Measurements from ENCODE around the gene PSMA6. TPM values are rescaled to one million over a fixed set of nuclear protein-coding genes. Genes with fewer than 3 reads are reported as not detected.
"Not testable (repeated sequence)": the region's sequence is repeated elsewhere in the genome, so short reads cannot be mapped to it uniquely, and the experiment has no call there.

Gene PSMA6
- total RNA-seq, 3 donors from 2014 or later, result 150 to 170 (median 156) TPM

GRCh38 chr14:35247777-35248475 is 44.3 kb upstream of the PSMA6 start:
- no peak for DNase-seq (ENCODE audit: low spot score in 2 of 2)
- intact Hi-C loops (cut with DNase I; ENCODE audit: low total_unique reads), result no loop called here
- Histone ChIP-seq H3K4me1 (no peaks in the 10 kb centered on the region), H3K27me3 (no peaks in the 10 kb centered on the region), H3K36me3 (no peaks in the 10 kb centered on the region), H3K27ac (no peak overlapping the region), H3K9me3 (no peaks in the 10 kb centered on the region), H3K4me3 (no peak overlapping the region)
- TF ChIP-seq POLR2AphosphoS5 (IDR thresholded peaks at IDR 0.05) (no peak), POLR2A (IDR thresholded peaks at IDR 0.05) (no peak), CTCF (IDR thresholded peaks at IDR 0.05) (no peak)

GRCh38 chr14:35248476-35248788 is 43.8 kb upstream of the PSMA6 start:
- no peaks in the 10 kb centered on the region for H3K27me3 ChIP-seq
- no peaks in the 10 kb centered on the region for H3K4me1 ChIP-seq
- H3K27ac ChIP-seq, result no peak overlapping the region
- DNase-seq (ENCODE audit: low spot score in 2 of 2), result no peak
- no peak overlapping the region for H3K4me3 ChIP-seq
- no peak for TF ChIP-seq POLR2AphosphoS5 (IDR thresholded peaks at IDR 0.05)
- TF ChIP-seq POLR2A (IDR thresholded peaks at IDR 0.05), result no peak
- TF ChIP-seq CTCF (IDR thresholded peaks at IDR 0.05), result no peak
- no peaks in the 10 kb centered on the region for H3K9me3 ChIP-seq
- H3K36me3 ChIP-seq, result no peaks in the 10 kb centered on the region
- intact Hi-C loops (cut with DNase I; ENCODE audit: low total_unique reads), result no loop called here

GRCh38 chr14:35250319-35250718 is 41.9 kb upstream of the PSMA6 start:
- no peak for DNase-seq (ENCODE audit: low spot score in 2 of 2)
- Histone ChIP-seq H3K36me3 (no peaks in the 10 kb centered on the region), H3K27ac (no peak overlapping the region), H3K4me1 (no peaks in the 10 kb centered on the region), H3K4me3 (no peak overlapping the region), H3K27me3 (no peaks in the 10 kb centered on the region), H3K9me3 (no peaks in the 10 kb centered on the region)
- intact Hi-C loops (cut with DNase I; ENCODE audit: low total_unique reads), result no loop called here
- no peak for TF ChIP-seq CTCF (IDR thresholded peaks at IDR 0.05)
- TF ChIP-seq POLR2AphosphoS5 (IDR thresholded peaks at IDR 0.05), result no peak

- Histone ChIP-seq H3K27ac (no peak overlapping the region), H3K9me3 (no peaks in the 10 kb centered on the region), H3K4me1 (no peaks in the 10 kb centered on the region), H3K27me3 (no peaks in the 10 kb centered on the region), H3K4me3 (no peak overlapping the region), H3K36me3 (no peaks in the 10 kb centered on the region)
- TF ChIP-seq POLR2A (IDR thresholded peaks at IDR 0.05) (no peak), CTCF (IDR thresholded peaks at IDR 0.05) (no peak), POLR2AphosphoS5 (IDR thresholded peaks at IDR 0.05) (no peak)
- intact Hi-C loops (cut with DNase I; ENCODE audit: low total_unique reads), result no loop called here
- no peak for DNase-seq (ENCODE audit: low spot score in 2 of 2)
These were observed 39.7 kb upstream of the PSMA6 start for GRCh38 chr14:35252451-35252868.

GRCh38 chr14:35253056-35253455 is 39.1 kb upstream of the PSMA6 start:
- H3K27me3 ChIP-seq; H3K36me3 ChIP-seq; H3K27ac ChIP-seq; H3K9me3 ChIP-seq; H3K4me3 ChIP-seq; H3K4me1 ChIP-seq; DNase-seq (ENCODE audit: low spot score in 2 of 2); intact Hi-C loops (cut with DNase I; ENCODE audit: low total_unique reads): not testable (repeated sequence)

- DNase-seq (ENCODE audit: low spot score in 2 of 2); H3K27ac ChIP-seq; H3K36me3 ChIP-seq; H3K27me3 ChIP-seq; H3K4me3 ChIP-seq; H3K4me1 ChIP-seq; intact Hi-C loops (cut with DNase I; ENCODE audit: low total_unique reads); H3K9me3 ChIP-seq: not testable (repeated sequence)
These were observed 38.1 kb upstream of the PSMA6 start for GRCh38 chr14:35254034-35254622.
